SK-N-SH (cell line): ENCODE results near the gene RIN2. TPM values are rescaled to one million over a fixed set of nuclear protein-coding genes. Genes with fewer than 3 reads are reported as not detected.

Experiments used
- CTCF ChIA-PET: fragments of 300-600, 350-600 bp; formaldehyde crosslinking; extraction: SDS; loops from one replicate; lab custom pipeline; 2021; lab: Yijun Ruan, JAX
- POLR2A ChIA-PET: fragments of 350-600 bp; sonication (Branson Sonifier 250); formaldehyde crosslinking; extraction: SDS; loops from one replicate; lab custom pipeline; 2020; ENCODE audit warnings: antibody characterized with exemption, inconsistent platforms; lab: Yijun Ruan, JAX
- DNase-seq: peaks from one replicate; pipeline ENCODE4 v3.0.0; 2012
- H2AFZ ChIP-seq: fragments of 200-600 bp; sonication (generic); 2 replicates; pipeline ENCODE4 v1.8.1; 2016; ENCODE audit warnings: antibody characterized with exemption, mild to moderate bottlenecking, low read depth
- H3F3A ChIP-seq: fragments of 200-600 bp; sonication (generic); replicated peaks from 2 replicates; pipeline ENCODE3; 2016; ENCODE audit warnings: antibody characterized with exemption, mild to moderate bottlenecking; ENCODE audit not compliant: insufficient read depth
- H3K27ac ChIP-seq, 2 experiments: fragments of 200-500 bp in 1 of 2; fragments of 200-600 bp in 1 of 2; sonication (Bioruptor generic) in 1 of 2; sonication (generic), shearing (Covaris generic) in 1 of 2; 2 replicates each; pipeline versions ENCODE4 v1.5.1 to v1.6.1; 2014 to 2016; ENCODE audit warnings: low read depth in 2 of 2, inconsistent platforms in 1 of 2, low read length in 1 of 2, mild to moderate bottlenecking in 1 of 2, mixed read lengths in 1 of 2
- H3K27me3 ChIP-seq: fragments of 200-600 bp; sonication (generic), shearing (Covaris generic); 2 replicates; pipeline ENCODE4 v1.6.1; 2016; ENCODE audit warnings: mixed run types; ENCODE audit not compliant: insufficient read depth
- H3K36me3 ChIP-seq, 2 experiments: fragments of 200-500 bp in 1 of 2; fragments of 200-600 bp in 1 of 2; sonication (Bioruptor generic) in 1 of 2; sonication (generic) in 1 of 2; replicated peaks in 1 of 2; 2 replicates each; pipeline versions ENCODE3 to v1.5.1; 2014 to 2016; ENCODE audit warnings: low read length in 1 of 2, mild to moderate bottlenecking in 1 of 2; ENCODE audit not compliant: insufficient read depth in 2 of 2, control insufficient read depth in 1 of 2
- H3K4me1 ChIP-seq, 2 experiments: fragments of 200-500 bp in 1 of 2; fragments of 200-600 bp in 1 of 2; sonication (Bioruptor generic) in 1 of 2; sonication (generic), shearing (Covaris generic) in 1 of 2; 2 replicates each; pipeline versions ENCODE4 v1.5.1 to v1.6.1; 2014 to 2016; ENCODE audit warnings: low read depth in 1 of 2, low read length in 1 of 2, mixed run types in 1 of 2; ENCODE audit not compliant: insufficient read depth in 2 of 2, control insufficient read depth in 1 of 2
- H3K4me2 ChIP-seq: fragments of 200-600 bp; sonication (generic), shearing (Covaris generic); 2 replicates; pipeline ENCODE4 v1.6.1; 2017; ENCODE audit warnings: mixed run types
- H3K4me3 ChIP-seq, 2 experiments: fragments of 200-500 bp in 1 of 2; fragments of 200-600 bp in 1 of 2; sonication (Bioruptor generic) in 1 of 2; sonication (generic), shearing (Covaris generic) in 1 of 2; 2 replicates each; pipeline versions ENCODE4 v1.5.1 to v1.8.1; 2014 to 2016; ENCODE audit warnings: low read depth in 2 of 2, inconsistent platforms in 1 of 2, low read length in 1 of 2, mild to moderate bottlenecking in 1 of 2, mixed read lengths in 1 of 2, moderate library complexity in 1 of 2
- H3K79me2 ChIP-seq: fragments of 200-600 bp; sonication (generic); 2 replicates; pipeline ENCODE4 v1.8.1; 2017; ENCODE audit warnings: mild to moderate bottlenecking; ENCODE audit not compliant: insufficient read depth
- H3K9ac ChIP-seq: fragments of 200-600 bp; sonication (generic); 2 replicates; pipeline ENCODE4 v1.6.1; 2017; ENCODE audit warnings: mixed run types
- H3K9me2 ChIP-seq: fragments of 200-600 bp; sonication (generic); 2 replicates; pipeline ENCODE4 v1.6.1; 2017; ENCODE audit warnings: mixed run types
- H3K9me3 ChIP-seq: fragments of 200-600 bp; sonication (generic); 2 replicates; pipeline ENCODE4 v1.6.1; 2017; ENCODE audit warnings: mixed run types, mild to moderate bottlenecking, moderate library complexity
- H4K20me1 ChIP-seq: fragments of 200-600 bp; sonication (generic); 2 replicates; pipeline ENCODE4 v1.6.1; 2017; ENCODE audit warnings: mild to moderate bottlenecking, mixed run types; ENCODE audit not compliant: insufficient read depth
- ELF1 ChIP-seq: IDR thresholded peaks from 2 replicates; pipeline ENCODE4 v1.4.0; 2012
- EZH2phosphoT487 ChIP-seq: fragments of 200-600 bp; sonication (generic); IDR thresholded peaks from 2 replicates; pipeline ENCODE4 v1.6.1; 2017; ENCODE audit warnings: low read depth, mixed run types, mild to moderate bottlenecking, antibody characterized with exemption, moderate library complexity, borderline replicate concordance
- FOXM1 ChIP-seq: IDR thresholded peaks from 2 replicates; pipeline ENCODE4 v1.4.0; 2012; ENCODE audit warnings: low read depth, mild to moderate bottlenecking
- IRF3 ChIP-seq: fragments of 150-350 bp; IDR thresholded peaks from 2 replicates; pipeline ENCODE4 v1.6.1; 2016; ENCODE audit warnings: mild to moderate bottlenecking, low read depth, low read length
- JUND ChIP-seq: IDR thresholded peaks from 2 replicates; pipeline ENCODE4 v1.4.0; 2012
- MAX ChIP-seq: IDR thresholded peaks from 2 replicates; pipeline ENCODE4 v1.4.0; 2012; ENCODE audit warnings: low read depth
- NFIC ChIP-seq: IDR thresholded peaks from 2 replicates; pipeline ENCODE4 v1.4.0; 2012; ENCODE audit warnings: borderline replicate concordance
- POLR2AphosphoS5 ChIP-seq: IDR thresholded peaks from 2 replicates; pipeline ENCODE4 v1.6.1; 2012; ENCODE audit warnings: low read depth, low read length
- RCOR1 ChIP-seq: fragments of 150-350 bp; IDR thresholded peaks from 2 replicates; pipeline ENCODE4 v1.6.1; 2017; ENCODE audit warnings: antibody characterized with exemption, low read length
- REST ChIP-seq: IDR thresholded peaks from 2 replicates; pipeline ENCODE4 v1.6.1; 2012; ENCODE audit warnings: mild to moderate bottlenecking, low read depth, low read length, moderate library complexity
- RXRA ChIP-seq: IDR thresholded peaks from 2 replicates; pipeline ENCODE4 v1.4.0; 2012; ENCODE audit warnings: low read depth, mild to moderate bottlenecking, borderline replicate concordance
- TAF1 ChIP-seq: IDR thresholded peaks from 2 replicates; pipeline ENCODE4 v1.6.1; 2012; ENCODE audit warnings: low read depth, mild to moderate bottlenecking, low read length, moderate library complexity, borderline replicate concordance
- ZBTB33 ChIP-seq: IDR thresholded peaks from 2 replicates; pipeline ENCODE4 v1.4.0; 2012; ENCODE audit warnings: low read depth, borderline replicate concordance
- WGBS: methylation state at CpG from one replicate; pipeline ENCODE4 v1.1.6; 2017; ENCODE audit warnings: low lambda C conversion rate; 5-methylcytosine and 5-hydroxymethylcytosine counted together
- polyA plus RNA-seq, 3 experiments: library from polyadenylated mRNA; depleted of rRNA; stranded (reverse); fragments of >200 nt; gene quantifications; 2 replicates each; pipeline ENCODE4 v1.2.3, GENCODE V29; 2012

The RIN2 gene
- polyA plus RNA-seq, 1 of the 3 experiments (the other 2 are of a cell fraction): 6.8 TPM

- Histone ChIP-seq H3K4me2 (no peak overlapping the region; the same call in 1 of the 2 replicates), H3F3A (no peaks in the 10 kb centered on the region), H3K27me3 (no peaks in the 10 kb centered on the region), H3K9ac (no peak overlapping the region), H3K36me3 (peaks cover 0 to 2% of the 10 kb centered on the region in 2 experiments), H3K9me2 (no peaks in the 10 kb centered on the region), H3K9me3 (no peaks in the 10 kb centered on the region), H3K4me1 (peaks cover 9 to 17% of the 10 kb centered on the region in 2 experiments), H2AFZ (no peak overlapping the region), H4K20me1 (peaks cover 8% of the 10 kb centered on the region; the same call in 1 of the 2 replicates), H3K4me3 (no peak overlapping the region), H3K27ac (no peak overlapping the region), H3K79me2 (peaks cover 14% of the 10 kb centered on the region; the same call in 1 of the 2 replicates)
- DNase-seq: no peak
- no peak for TF ChIP-seq RXRA
- TF ChIP-seq FOXM1: no peak
- TF ChIP-seq REST: no peak
- no peak for TF ChIP-seq ZBTB33
- TF ChIP-seq JUND: no peak
- TF ChIP-seq POLR2AphosphoS5: no peak
- TF ChIP-seq TAF1: no peak
- TF ChIP-seq RCOR1: no peak
- no peak for TF ChIP-seq MAX
- no peak for TF ChIP-seq EZH2phosphoT487
- TF ChIP-seq ELF1: no peak
- no peak for TF ChIP-seq NFIC
- TF ChIP-seq IRF3: no peak
- 96% methylated on average over 3 of the region's 3 CpGs for WGBS
- ChIA-PET POLR2A (no interaction called here), CTCF (interaction anchor here (1.6 kb wide), 1 partner anchor 67 kb away, joined by 4 read pairs; no protein-coding TSS in a partner anchor)
Observed at GRCh38 chr20:19760371-19760721, 2.3 kb downstream of the RIN2 start.
